ENCODE measurements around the gene UBLCP1.
"Not testable (repeated sequence)": the region's sequence is repeated elsewhere in the genome, so short reads cannot be mapped to it uniquely, and the experiment has no call there.

GRCh38 chr5:159235871-159236520, 27.1 kb upstream of the UBLCP1 start:
- not testable (repeated sequence) for TF ChIP-seq CTCF (IDR thresholded peaks at IDR 0.05); EZH2 (IDR thresholded peaks at IDR 0.05; ENCODE audit: borderline replicate concordance, insufficient read depth, low read depth, low read length, poor library complexity, severe bottlenecking)
